ENCODE results near the gene NHSL2. TPM values are rescaled to one million over a fixed set of nuclear protein-coding genes. Genes with fewer than 3 reads are reported as not detected.

Gene NHSL2
- polyA plus RNA-seq, 1 of the 3 experiments (the other 2 are of a cell fraction), result 0.61 TPM

GRCh38 chrX:72019487-72019886, 108.8 kb downstream of the NHSL2 start (continued):
- TF ChIP-seq USF1 (IDR thresholded peaks at IDR 0.05; ENCODE audit: borderline replicate concordance, low read depth) (no peak), SMC3 (IDR thresholded peaks at IDR 0.05; ENCODE audit: low read depth, low read length) (no peak), EZH2phosphoT487 (IDR thresholded peaks at IDR 0.05; ENCODE audit: borderline replicate concordance, low read depth) (no peak), RAD21 (IDR thresholded peaks at IDR 0.05; ENCODE audit: low read length) (no peak), TCF12 (IDR thresholded peaks at IDR 0.05) (no peak), JUND (IDR thresholded peaks at IDR 0.05) (no peak)

GRCh38 chrX:72020204-72020603, 109.6 kb downstream of the NHSL2 start:
- no peaks in the 10 kb centered on the region for H3K79me2 ChIP-seq (ENCODE audit: insufficient read depth)
- CTCF ChIA-PET, result interaction anchor here (1.2 to 11.1 kb wide), 10 partner anchors 10 to 107 kb away, joined by 4 to 257 read pairs (median 20); partner anchors contain the start of gene RTL5

GRCh38 chrX:72020788-72021187, 110.1 kb downstream of the NHSL2 start:
- peaks cover 23% of the 10 kb centered on the region; the same call in 1 of the 2 replicates for H3K27me3 ChIP-seq (ENCODE audit: insufficient read depth)
- DNase-seq, result no peak
- WGBS (ENCODE audit: low lambda C conversion rate), result 93% methylated on average over 3 of the region's 3 CpGs
- no peaks in the 10 kb centered on the region for H3F3A ChIP-seq (replicated peaks; ENCODE audit: insufficient read depth)
- CTCF ChIA-PET, result interaction anchor here (0.9 to 11.1 kb wide), 10 partner anchors 9 to 107 kb away, joined by 3 to 257 read pairs (median 10); partner anchors contain the start of gene RTL5
- no peak overlapping the region for H2AFZ ChIP-seq (ENCODE audit: low read depth)
- TF ChIP-seq EZH2phosphoT487 (IDR thresholded peaks at IDR 0.05; ENCODE audit: borderline replicate concordance, low read depth), result no peak
- no peak for TF ChIP-seq SMC3 (IDR thresholded peaks at IDR 0.05; ENCODE audit: low read depth, low read length)
- no peak for TF ChIP-seq NRF1 (IDR thresholded peaks at IDR 0.05; ENCODE audit: low read depth, low read length)
- TF ChIP-seq USF1 (IDR thresholded peaks at IDR 0.05; ENCODE audit: borderline replicate concordance, low read depth), result no peak
- H3K4me3 ChIP-seq (ENCODE audit: low read depth in 2 of 2, low read length in 1 of 2), result no peak overlapping the region
- H3K9me3 ChIP-seq, result no peaks in the 10 kb centered on the region
- H3K9me2 ChIP-seq, result no peaks in the 10 kb centered on the region
- no peaks in the 10 kb centered on the region for H4K20me1 ChIP-seq (ENCODE audit: insufficient read depth)
- H3K4me1 ChIP-seq (ENCODE audit: control insufficient read depth in 1 of 2, insufficient read depth in 2 of 2, low read depth in 1 of 2, low read length in 1 of 2), result peaks cover 3 to 7% of the 10 kb centered on the region in 2 experiments; a peak in 1 of 4 replicates
- POLR2A ChIA-PET, result no interaction called here
- H3K9ac ChIP-seq, result no peak overlapping the region
- H3K79me2 ChIP-seq (ENCODE audit: insufficient read depth), result no peaks in the 10 kb centered on the region
- no peak overlapping the region for H3K27ac ChIP-seq (ENCODE audit: low read depth in 2 of 2, low read length in 1 of 2)
- no peak overlapping the region for H3K4me2 ChIP-seq
- H3K36me3 ChIP-seq (replicated peaks in 1 of 2; ENCODE audit: control insufficient read depth in 1 of 2, insufficient read depth in 2 of 2, low read length in 1 of 2), result no peaks in the 10 kb centered on the region

More at GRCh38 chrX:72020204-72020603, 109.6 kb downstream of the NHSL2 start:
- POLR2A ChIA-PET, result no interaction called here
- Histone ChIP-seq H3F3A (replicated peaks; ENCODE audit: insufficient read depth) (no peaks in the 10 kb centered on the region), H3K4me3 (ENCODE audit: low read depth in 2 of 2, low read length in 1 of 2) (no peak overlapping the region), H3K27ac (ENCODE audit: low read depth in 2 of 2, low read length in 1 of 2) (no peak overlapping the region), H3K4me2 (no peak overlapping the region), H2AFZ (ENCODE audit: low read depth) (no peak overlapping the region), H4K20me1 (ENCODE audit: insufficient read depth) (no peaks in the 10 kb centered on the region), H3K9ac (no peak overlapping the region), H3K9me2 (no peaks in the 10 kb centered on the region), H3K27me3 (ENCODE audit: insufficient read depth) (peaks cover 22% of the 10 kb centered on the region; the same call in 1 of the 2 replicates), H3K9me3 (no peaks in the 10 kb centered on the region), H3K36me3 (replicated peaks in 1 of 2; ENCODE audit: control insufficient read depth in 1 of 2, insufficient read depth in 2 of 2, low read length in 1 of 2) (no peaks in the 10 kb centered on the region), H3K4me1 (ENCODE audit: control insufficient read depth in 1 of 2, insufficient read depth in 2 of 2, low read depth in 1 of 2, low read length in 1 of 2) (peaks cover 3 to 7% of the 10 kb centered on the region in 2 experiments; a peak in 1 of 4 replicates)
- 63% methylated on average over 2 of the region's 3 CpGs for WGBS (ENCODE audit: low lambda C conversion rate)
- DNase-seq, result no peak
- TF ChIP-seq RAD21 (IDR thresholded peaks at IDR 0.05; ENCODE audit: low read length), result no peak
- no peak for TF ChIP-seq FOXM1 (IDR thresholded peaks at IDR 0.05; ENCODE audit: low read depth)
- TF ChIP-seq YY1 (IDR thresholded peaks at IDR 0.05; ENCODE audit: low read depth), result no peak
- TF ChIP-seq SMC3 (IDR thresholded peaks at IDR 0.05; ENCODE audit: low read depth, low read length), result no peak
- TF ChIP-seq RXRA (IDR thresholded peaks at IDR 0.05; ENCODE audit: borderline replicate concordance, low read depth), result no peak
